GM21390 (cell line): Measurements from ENCODE around the gene NEU1.
"Not testable (repeated sequence)": the region's sequence is repeated elsewhere in the genome, so short reads cannot be mapped to it uniquely, and the experiment has no call there.

ENCODE experiments used
- ATAC-seq: cut with Tn5 transposase; IDR thresholded peaks from one replicate; pipeline ENCODE4 v1.9.1; 2021; ENCODE audit not compliant: unreplicated experiment

NEU1 gene

DNA sequence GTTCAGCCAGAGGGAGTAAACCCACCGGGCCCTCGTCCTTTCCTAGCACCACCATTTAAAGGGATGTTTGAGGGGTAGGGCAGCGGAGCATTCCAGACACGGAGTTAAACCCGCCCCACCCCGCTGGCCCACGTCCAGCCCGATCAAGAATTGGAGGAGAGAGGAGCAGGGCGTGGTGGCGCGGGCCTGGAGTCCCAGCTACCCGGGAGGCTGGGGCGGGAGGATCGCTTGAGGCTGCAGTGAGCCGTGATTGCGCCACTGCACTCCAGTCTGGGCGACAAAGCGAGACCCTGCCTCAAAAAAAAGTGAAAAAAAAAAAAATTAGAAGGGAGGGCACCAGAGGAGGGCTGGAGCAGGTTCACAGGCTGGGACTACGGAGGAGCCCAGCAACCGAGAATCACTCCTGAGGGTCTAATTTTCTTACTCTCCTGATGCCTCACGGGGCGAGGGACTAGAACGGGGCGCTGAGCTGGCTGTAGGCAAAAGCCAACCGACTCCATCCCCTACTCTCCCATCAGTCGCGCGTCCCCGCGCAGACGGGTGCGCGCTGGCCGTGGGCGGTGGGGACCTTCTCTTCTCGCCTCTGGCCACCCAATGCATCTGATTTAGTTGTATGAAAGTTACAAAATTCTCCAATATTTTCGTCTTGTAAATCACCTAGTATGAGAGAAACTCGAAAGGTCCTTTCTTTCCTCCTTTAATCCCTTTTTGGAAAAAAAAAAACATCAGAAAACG is 41.2 kb downstream of the NEU1 start:
- no peak for ATAC-seq

DNA sequence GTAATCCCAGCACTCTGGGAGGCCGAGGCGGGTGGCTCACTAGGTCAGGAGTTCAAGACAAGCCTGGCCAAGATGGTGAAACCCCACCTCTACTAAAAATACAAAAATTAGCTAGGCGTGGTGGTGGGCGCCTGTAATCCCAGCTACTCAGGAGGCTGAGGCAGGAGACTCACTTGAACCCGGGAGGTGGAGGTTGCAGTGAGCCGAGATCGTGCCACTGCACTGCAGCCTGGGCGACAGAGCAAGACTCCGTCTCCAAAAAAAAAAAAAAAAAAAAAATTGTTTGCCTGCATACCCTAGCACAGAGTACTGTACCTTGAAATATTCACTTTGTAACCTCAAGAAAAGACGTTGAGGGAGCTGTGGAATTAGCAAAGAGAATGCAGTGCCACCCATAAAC is 42.2 kb downstream of the NEU1 start:
- ATAC-seq: not testable (repeated sequence)

DNA sequence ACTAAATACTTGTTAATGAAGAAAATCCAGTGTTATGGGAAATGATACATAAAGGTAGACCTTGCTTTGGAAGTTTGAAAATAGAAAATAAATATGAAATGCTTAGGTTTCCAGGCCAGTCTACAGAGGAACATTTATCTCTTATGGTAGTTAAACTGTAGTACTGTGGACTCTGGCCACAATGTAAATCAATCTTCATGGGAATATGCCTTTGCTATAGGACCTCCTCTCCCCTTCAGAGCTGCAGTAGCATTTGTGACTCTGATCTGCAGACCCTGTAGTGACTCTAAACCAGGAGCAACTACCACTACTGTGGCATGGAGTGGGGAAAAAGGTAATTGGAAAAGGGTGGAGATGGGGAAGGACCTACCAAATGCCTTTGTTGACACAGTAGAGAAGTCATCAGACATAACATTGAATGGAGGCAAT is 42.7 kb downstream of the NEU1 start:
- no peak for ATAC-seq

DNA sequence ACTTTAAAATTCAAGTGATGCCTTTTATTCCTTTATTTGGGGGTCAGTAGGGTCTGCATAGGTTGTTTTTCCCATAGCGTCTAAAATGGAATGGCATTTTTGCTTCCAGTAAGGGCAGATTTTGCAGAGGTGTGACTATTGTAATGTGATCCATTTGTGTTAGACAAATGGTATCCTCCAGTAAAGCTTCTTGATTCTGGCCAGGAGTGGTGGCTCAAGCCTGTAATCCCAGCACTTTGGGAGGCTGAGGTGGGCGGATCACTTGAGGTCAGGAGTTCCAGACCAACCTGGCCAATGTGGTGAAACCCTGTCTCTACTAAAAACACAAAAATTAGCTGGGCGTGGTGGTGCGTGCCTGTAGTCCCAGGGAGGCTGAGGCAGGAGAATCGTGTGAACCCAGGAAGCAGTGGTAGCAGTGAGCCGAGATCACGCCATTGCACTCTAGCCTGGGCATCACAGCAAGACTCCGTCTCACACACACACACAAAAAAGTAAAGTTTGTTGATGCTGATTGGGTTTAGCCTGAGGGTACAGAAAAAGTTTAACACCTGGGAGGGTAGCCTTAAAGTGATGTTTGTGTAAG is 44.6 kb downstream of the NEU1 start:
- not testable (repeated sequence) for ATAC-seq

DNA sequence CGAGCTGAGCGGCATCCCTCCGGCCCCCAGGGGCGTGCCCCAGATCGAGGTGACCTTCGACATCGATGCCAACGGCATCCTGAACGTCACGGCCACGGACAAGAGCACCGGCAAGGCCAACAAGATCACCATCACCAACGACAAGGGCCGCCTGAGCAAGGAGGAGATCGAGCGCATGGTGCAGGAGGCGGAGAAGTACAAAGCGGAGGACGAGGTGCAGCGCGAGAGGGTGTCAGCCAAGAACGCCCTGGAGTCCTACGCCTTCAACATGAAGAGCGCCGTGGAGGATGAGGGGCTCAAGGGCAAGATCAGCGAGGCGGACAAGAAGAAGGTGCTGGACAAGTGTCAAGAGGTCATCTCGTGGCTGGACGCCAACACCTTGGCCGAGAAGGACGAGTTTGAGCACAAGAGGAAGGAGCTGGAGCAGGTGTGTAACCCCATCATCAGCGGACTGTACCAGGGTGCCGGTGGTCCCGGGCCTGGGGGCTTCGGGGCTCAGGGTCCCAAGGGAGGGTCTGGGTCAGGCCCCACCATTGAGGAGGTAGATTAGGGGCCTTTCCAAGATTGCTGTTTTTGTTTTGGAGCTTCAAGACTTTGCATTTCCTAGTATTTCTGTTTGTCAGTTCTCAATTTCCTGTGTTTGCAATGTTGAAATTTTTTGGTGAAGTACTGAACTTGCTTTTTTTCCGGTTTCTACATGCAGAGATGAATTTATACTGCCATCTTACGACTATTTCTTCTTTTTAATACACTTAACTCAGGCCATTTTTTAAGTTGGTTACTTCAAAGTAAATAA is 45.3 kb downstream of the NEU1 start:
- ATAC-seq: not testable (repeated sequence)

DNA sequence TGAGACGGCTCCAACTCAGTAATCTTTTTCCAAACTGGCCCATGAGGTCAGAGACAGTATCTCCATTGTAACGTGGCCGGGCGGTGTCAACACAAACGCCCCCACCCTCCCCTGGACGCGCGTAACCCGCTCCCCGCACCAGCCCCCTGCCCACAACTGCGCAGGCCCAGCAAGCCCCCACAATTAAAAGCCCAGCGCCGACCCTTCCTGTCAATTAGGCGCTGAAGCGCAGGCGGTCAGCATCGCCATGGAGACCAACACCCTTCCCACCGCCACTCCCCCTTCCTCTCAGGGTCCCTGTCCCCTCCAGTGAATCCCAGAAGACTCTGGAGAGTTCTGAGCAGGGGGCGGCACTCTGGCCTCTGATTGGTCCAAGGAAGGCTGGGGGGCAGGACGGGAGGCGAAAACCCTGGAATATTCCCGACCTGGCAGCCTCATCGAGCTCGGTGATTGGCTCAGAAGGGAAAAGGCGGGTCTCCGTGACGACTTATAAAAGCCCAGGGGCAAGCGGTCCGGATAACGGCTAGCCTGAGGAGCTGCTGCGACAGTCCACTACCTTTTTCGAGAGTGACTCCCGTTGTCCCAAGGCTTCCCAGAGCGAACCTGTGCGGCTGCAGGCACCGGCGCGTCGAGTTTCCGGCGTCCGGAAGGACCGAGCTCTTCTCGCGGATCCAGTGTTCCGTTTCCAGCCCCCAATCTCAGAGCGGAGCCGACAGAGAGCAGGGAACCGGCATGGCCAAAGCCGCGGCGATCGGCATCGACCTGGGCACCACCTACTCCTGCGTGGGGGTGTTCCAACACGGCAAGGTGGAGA is 47.4 kb downstream of the NEU1 start, which contains the start of the genes HSPA1A and HSPA1L:
HSPA1A (plus strand) TSS at position 519 of the 814 bp plus-strand sequence; CDS start at position 733, 214 bp downstream.
HSPA1L (minus strand) TSS at position 259 of the 814 bp plus-strand sequence. CDS start 3,311 bp downstream, outside the sequence.
- peak; percentile 34 for ATAC-seq

DNA sequence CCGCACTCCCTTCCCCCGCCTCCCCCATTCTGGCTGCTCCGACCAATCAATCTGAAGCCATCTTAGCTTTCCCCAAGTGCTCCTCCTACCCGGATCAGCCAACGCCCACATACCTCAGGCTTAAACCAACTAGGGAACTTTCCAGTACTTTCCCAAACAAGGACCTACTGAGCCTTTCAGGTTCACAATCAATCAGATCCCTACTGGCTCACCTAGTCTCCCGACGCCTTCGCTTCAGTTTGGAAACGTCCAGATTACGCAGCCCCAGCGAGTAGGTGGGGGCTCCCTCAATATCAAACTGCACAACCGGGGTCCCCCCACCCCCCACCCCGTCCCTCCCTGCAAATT is 48.0 kb downstream of the NEU1 start:
- ATAC-seq: no peak

DNA sequence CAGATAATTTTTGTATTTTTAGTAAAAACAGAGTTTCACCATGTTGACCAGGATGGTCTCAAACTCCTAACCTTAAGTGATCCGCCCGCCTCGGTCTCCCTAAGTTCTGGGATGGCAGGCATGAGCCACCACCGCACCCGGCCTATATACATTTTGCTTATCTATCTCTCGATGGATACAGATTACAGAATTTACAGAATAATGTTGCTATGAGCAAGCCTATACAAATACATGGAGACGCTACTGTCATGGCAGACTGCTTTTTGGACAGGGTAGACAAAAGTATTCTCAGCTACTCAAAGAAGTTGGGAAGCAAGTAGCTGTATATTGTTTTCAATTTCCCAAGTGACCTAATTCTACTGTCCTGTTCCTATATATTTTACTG is 49.2 kb downstream of the NEU1 start:
- no peak for ATAC-seq

DNA sequence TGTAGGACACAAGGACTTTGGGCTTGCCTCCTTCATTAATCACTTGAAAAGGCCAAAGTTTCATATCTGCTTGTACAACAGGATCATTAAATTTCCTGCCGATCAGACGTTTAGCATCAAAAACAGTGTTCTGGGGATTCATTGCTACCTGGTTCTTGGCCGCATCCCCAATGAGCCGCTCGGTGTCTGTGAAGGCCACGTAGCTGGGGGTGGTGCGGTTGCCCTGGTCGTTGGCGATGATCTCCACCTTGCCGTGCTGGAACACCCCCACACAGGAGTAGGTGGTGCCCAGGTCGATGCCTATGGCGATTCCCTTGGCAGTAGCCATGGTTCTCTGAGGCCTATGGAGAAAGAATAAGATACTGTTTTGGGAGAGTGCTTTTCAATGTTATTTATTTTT is 51.0 kb downstream of the NEU1 start:
- ATAC-seq: no peak

DNA sequence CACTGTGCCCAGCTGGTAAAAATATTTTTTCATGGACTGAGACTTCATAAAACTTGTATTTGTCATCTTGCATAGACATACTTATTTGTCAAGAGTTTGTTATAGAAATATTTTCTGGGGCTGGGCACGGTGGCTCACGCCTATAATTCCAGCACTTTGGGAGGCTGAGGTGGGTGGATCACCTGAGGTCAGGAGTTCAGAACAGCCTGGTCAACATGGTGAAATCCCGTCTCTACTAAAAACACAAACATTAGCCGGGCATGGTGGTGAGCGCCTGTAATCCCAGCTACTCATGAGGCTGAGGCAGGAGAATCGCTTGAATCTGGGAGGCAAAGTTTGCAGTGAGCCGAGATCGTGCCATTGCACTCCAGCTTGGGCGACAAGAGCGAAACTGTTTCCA is 54.0 kb downstream of the NEU1 start:
- ATAC-seq: not testable (repeated sequence)
